BLaER1 (cell line): ENCODE results near the gene TYK2.
A peak's percentile ranks its signal among the peaks of the same experiment; 100 is the strongest.

Experiments used
- H3K27ac ChIP-seq: shearing (Covaris generic); formaldehyde crosslinking; 2 replicates; pipeline ENCODE4 v1.8.1; 2022
- H3K27me3 ChIP-seq: shearing (Covaris generic); formaldehyde crosslinking; 2 replicates; pipeline ENCODE4 v1.8.1; 2022
- H3K36me3 ChIP-seq: shearing (Covaris generic); formaldehyde crosslinking; 2 replicates; pipeline ENCODE4 v1.8.1; 2022
- H3K4me1 ChIP-seq: shearing (Covaris generic); formaldehyde crosslinking; 2 replicates; pipeline ENCODE4 v1.8.1; 2022
- H3K4me2 ChIP-seq: shearing (Covaris generic); formaldehyde crosslinking; 2 replicates; pipeline ENCODE4 v1.8.1; 2022
- H3K4me3 ChIP-seq: shearing (Covaris generic); formaldehyde crosslinking; 2 replicates; pipeline ENCODE4 v1.8.1; 2022
- H3K9ac ChIP-seq: shearing (Covaris generic); formaldehyde crosslinking; 2 replicates; pipeline ENCODE4 v1.8.1; 2022
- H3K9me3 ChIP-seq: shearing (Covaris generic); formaldehyde crosslinking; 2 replicates; pipeline ENCODE4 v1.8.1; 2022
- H4K20me1 ChIP-seq: shearing (Covaris generic); formaldehyde crosslinking; 2 replicates; pipeline ENCODE4 v1.8.1; 2022
- Cebpa-rat ChIP-seq: shearing (Covaris generic); IDR thresholded peaks from 2 replicates; pipeline ENCODE4 v1.8.1; 2022

Gene TYK2

GRCh38 chr19:10328558-10329429, 51.6 kb downstream of the TYK2 start:
- H3K27ac ChIP-seq, result no peak overlapping the region
- peaks cover 62% of the 10 kb centered on the region for H3K4me1 ChIP-seq
- H3K36me3 ChIP-seq, result peaks cover 75% of the 10 kb centered on the region
- H3K9ac ChIP-seq, result no peak overlapping the region
- H4K20me1 ChIP-seq, result peaks cover 92% of the 10 kb centered on the region
- H3K4me3 ChIP-seq, result no peak overlapping the region
- no peak for TF ChIP-seq Cebpa-rat
- no peaks in the 10 kb centered on the region for H3K27me3 ChIP-seq
- H3K9me3 ChIP-seq, result no peaks in the 10 kb centered on the region
- H3K4me2 ChIP-seq, result 0 out of 2 replicates have a peak overlapping the region, but pooled peaks have one; percentile 75

DNA sequence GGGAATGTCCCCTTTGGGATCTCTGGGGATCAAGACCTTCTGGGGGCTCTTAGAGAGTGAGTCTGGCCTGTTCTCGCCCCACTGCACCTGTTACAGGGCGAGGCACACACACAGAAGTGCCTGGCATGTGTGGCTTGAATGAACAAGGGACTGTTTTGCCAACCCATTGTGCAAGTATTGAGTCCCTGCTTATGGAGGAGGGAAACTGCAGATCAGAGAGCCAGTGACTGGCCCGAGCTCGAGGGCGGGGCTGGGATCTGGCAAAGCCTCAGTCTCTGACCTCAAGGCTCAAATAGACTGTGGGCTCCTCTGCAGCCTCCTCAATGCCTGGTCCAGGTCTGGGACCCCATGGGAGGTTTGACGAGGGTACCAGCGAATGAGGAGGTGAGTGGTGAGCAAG, 52.6 kb downstream of the TYK2 start:
- Histone ChIP-seq H3K4me3 (no peak overlapping the region), H3K4me1 (peaks cover 71% of the 10 kb centered on the region), H3K9ac (no peak overlapping the region), H3K27ac (no peak overlapping the region), H4K20me1 (peaks cover 100% of the 10 kb centered on the region), H3K36me3 (peaks cover 76% of the 10 kb centered on the region), H3K27me3 (no peaks in the 10 kb centered on the region), H3K4me2 (peak overlapping the region; percentile 75), H3K9me3 (no peaks in the 10 kb centered on the region)
- no peak for TF ChIP-seq Cebpa-rat

- TF ChIP-seq Cebpa-rat, result no peak
- peak overlapping the region; percentile 17; the same call in 1 of the 2 replicates for H3K4me3 ChIP-seq
- H3K27me3 ChIP-seq, result no peaks in the 10 kb centered on the region
- peaks cover 100% of the 10 kb centered on the region for H4K20me1 ChIP-seq
- H3K27ac ChIP-seq, result peak overlapping the region; percentile 55; the same call in 1 of the 2 replicates
- H3K4me2 ChIP-seq, result peak overlapping the region; percentile 75
- H3K9ac ChIP-seq, result no peak overlapping the region; the same call in 1 of the 2 replicates
- no peaks in the 10 kb centered on the region for H3K9me3 ChIP-seq
- H3K36me3 ChIP-seq, result peaks cover 84% of the 10 kb centered on the region
- peaks cover 75% of the 10 kb centered on the region for H3K4me1 ChIP-seq
Measured at GRCh38 chr19:10325732-10326131, 54.6 kb downstream of the TYK2 start.

DNA sequence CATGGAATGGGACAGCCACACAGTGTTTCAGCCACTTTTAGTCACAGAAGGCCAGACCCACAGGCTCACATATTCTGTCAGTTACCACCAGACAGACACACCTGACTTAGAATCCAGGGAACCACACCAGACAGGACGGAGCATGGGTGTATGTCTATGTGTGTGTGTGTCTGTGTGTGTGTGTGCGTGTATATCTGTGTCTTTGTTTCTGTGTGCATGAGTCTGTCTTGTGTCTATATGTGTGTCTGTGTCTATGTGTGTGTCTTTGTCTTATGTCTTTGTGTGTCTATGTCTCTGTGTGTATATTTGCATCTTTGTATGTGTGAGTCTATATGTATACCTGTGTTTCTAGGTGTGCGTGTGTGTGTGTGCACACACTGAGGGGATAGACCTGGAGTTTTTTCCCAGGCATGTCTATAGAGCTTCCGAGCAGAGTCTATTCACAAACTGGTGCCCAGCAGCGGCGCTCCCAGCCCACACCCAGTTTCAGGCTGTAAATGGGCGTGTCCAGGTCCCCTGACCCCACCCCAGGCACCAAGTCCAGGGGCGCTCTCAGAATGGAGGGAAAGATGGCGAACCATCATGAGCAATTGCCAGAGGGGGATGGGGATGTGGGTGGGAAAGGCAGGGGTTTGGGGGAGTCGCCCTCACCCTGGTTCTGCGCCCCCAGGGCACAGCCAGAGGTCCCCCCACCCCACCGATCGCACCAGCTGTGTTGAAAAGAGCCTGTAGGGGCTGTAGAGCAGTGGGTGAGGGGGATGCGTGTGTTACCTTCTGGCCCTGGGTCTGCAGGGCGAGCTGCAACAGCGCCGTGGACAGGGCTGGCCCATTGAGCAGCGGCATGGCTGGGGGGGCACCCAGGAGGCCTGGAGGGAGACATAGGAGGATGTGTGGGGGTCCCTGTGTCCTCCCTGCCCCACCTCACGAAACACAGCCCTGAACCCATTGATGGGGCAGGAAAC, 58.2 kb downstream of the TYK2 start:
- H3K27ac ChIP-seq, result peak overlapping the region; percentile 82
- H3K9ac ChIP-seq, result peak overlapping the region; percentile 30; the same call in 1 of the 2 replicates
- H3K4me1 ChIP-seq, result peaks cover 64% of the 10 kb centered on the region
- peaks cover 80% of the 10 kb centered on the region for H3K36me3 ChIP-seq
- H3K27me3 ChIP-seq, result no peaks in the 10 kb centered on the region
- H3K4me3 ChIP-seq, result 0 out of 2 replicates have a peak overlapping the region, but pooled peaks have one; percentile 26
- no peaks in the 10 kb centered on the region for H3K9me3 ChIP-seq
- peaks cover 67% of the 10 kb centered on the region for H4K20me1 ChIP-seq
- TF ChIP-seq Cebpa-rat, result no peak
- peak overlapping the region; percentile 75 for H3K4me2 ChIP-seq

- Histone ChIP-seq H3K4me3 (no peak overlapping the region), H3K9me3 (no peaks in the 10 kb centered on the region), H3K4me2 (peak overlapping the region; percentile 75; the same call in 1 of the 2 replicates), H3K9ac (no peak overlapping the region), H3K36me3 (peaks cover 84% of the 10 kb centered on the region), H3K27me3 (no peaks in the 10 kb centered on the region), H4K20me1 (peaks cover 59% of the 10 kb centered on the region), H3K4me1 (peaks cover 58% of the 10 kb centered on the region), H3K27ac (peak overlapping the region; percentile 62)
- TF ChIP-seq Cebpa-rat, result no peak
Measured at GRCh38 chr19:10321417-10321797, 59.0 kb downstream of the TYK2 start.

- peaks cover 53% of the 10 kb centered on the region for H4K20me1 ChIP-seq
Measured at GRCh38 chr19:10320602-10321416, 59.6 kb downstream of the TYK2 start.

DNA sequence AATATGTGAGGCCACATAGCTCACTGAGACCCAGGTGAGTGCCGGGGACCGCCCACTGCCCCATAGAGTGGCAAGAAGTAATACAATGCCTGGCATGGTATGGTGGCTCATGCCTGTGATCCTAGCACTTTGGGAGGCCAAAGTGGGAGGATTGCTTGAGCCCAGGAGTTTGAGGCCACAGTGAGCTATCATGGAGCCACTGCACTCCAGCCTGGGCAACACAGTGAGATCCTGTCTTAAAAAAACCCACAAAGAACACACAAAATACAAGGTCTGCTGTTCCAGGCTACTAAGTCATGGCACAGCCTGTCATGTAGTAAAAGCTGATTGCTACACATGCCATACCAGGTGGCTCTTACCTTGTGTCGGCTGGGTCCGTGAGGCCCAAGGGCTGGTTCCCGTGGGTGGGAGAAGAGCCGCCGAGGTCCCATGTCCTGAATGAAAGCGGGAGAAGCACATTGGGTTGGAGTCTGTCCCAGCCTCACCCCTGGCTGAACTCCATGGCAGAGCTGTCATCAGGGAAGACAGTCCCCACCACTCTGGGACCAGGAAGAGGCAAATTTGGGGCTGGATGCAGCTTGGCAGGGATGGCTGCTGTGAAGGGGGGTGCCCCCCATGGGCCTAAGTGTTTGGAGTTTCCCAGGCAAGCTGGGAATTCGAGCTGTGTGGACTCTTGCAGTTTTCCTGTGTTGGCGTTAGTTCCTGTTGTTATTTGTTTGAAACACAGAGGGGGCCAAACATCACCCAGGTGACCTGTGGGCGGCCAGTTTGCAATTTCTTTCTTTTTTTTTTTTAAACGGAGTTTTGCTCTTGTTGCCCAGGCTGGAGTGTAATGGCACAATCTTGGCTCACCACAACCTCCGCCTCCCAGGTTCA, 61.3 kb downstream of the TYK2 start:
- Histone ChIP-seq H3K4me3 (no peak overlapping the region), H3K4me1 (peaks cover 54% of the 10 kb centered on the region), H3K27ac (no peak overlapping the region), H3K9me3 (no peaks in the 10 kb centered on the region), H3K36me3 (peaks cover 67% of the 10 kb centered on the region), H4K20me1 (peaks cover 36% of the 10 kb centered on the region), H3K9ac (no peak overlapping the region), H3K27me3 (no peaks in the 10 kb centered on the region), H3K4me2 (no peak overlapping the region)
- TF ChIP-seq Cebpa-rat, result no peak

More at GRCh38 chr19:10320602-10321416, 59.6 kb downstream of the TYK2 start:
- H3K4me2 ChIP-seq, result no peak overlapping the region
- H3K36me3 ChIP-seq, result peaks cover 84% of the 10 kb centered on the region
- H3K27me3 ChIP-seq, result no peaks in the 10 kb centered on the region
- peaks cover 58% of the 10 kb centered on the region for H3K4me1 ChIP-seq
- peak overlapping the region; percentile 62 for H3K27ac ChIP-seq
- no peak for TF ChIP-seq Cebpa-rat
- no peak overlapping the region for H3K4me3 ChIP-seq
- H3K9me3 ChIP-seq, result no peaks in the 10 kb centered on the region
- no peak overlapping the region for H3K9ac ChIP-seq

GRCh38 chr19:10317857-10318462, 62.4 kb downstream of the TYK2 start:
- H3K27ac ChIP-seq, result no peak overlapping the region
- no peak for TF ChIP-seq Cebpa-rat
- no peak overlapping the region for H3K4me3 ChIP-seq
- H3K4me1 ChIP-seq, result peaks cover 43% of the 10 kb centered on the region
- no peak overlapping the region for H3K9ac ChIP-seq
- peaks cover 64% of the 10 kb centered on the region for H3K36me3 ChIP-seq
- H3K9me3 ChIP-seq, result no peaks in the 10 kb centered on the region
- H4K20me1 ChIP-seq, result peaks cover 25% of the 10 kb centered on the region
- H3K4me2 ChIP-seq, result no peak overlapping the region
- H3K27me3 ChIP-seq, result no peaks in the 10 kb centered on the region
